HepG2 (cell line): ENCODE data around the gene NPAS2. TPM values are rescaled to one million over a fixed set of nuclear protein-coding genes. Genes with fewer than 3 reads are reported as not detected.

Experiments used
- GMEB2 ChIP-seq: IDR thresholded peaks from 2 replicates; pipeline ENCODE4 v1.6.1; 2016; ENCODE audit warnings: missing biosample characterization, missing genetic modification reagents, low read depth
- HINFP ChIP-seq: sonication (generic); formaldehyde crosslinking; IDR thresholded peaks from 2 replicates; pipeline ENCODE4 v1.4.0; 2020; ENCODE audit warnings: low read depth, mild to moderate bottlenecking, missing genetic modification reagents
- KDM1A ChIP-seq: IDR thresholded peaks from 2 replicates; pipeline ENCODE4 v1.6.1; 2016; ENCODE audit warnings: missing compliant biosample characterization
- MLLT10 ChIP-seq: sonication (generic); formaldehyde crosslinking; IDR thresholded peaks from 2 replicates; pipeline ENCODE4 v1.4.0; 2020; ENCODE audit warnings: missing genetic modification reagents
- PAX8 ChIP-seq: sonication (generic); formaldehyde crosslinking; IDR thresholded peaks from 2 replicates; pipeline ENCODE4 v1.8.0; 2022; ENCODE audit warnings: mild to moderate bottlenecking, missing genetic modification reagents, borderline replicate concordance
- REXO4 ChIP-seq: sonication (generic); formaldehyde crosslinking; IDR thresholded peaks from 2 replicates; pipeline ENCODE4 v1.8.0; 2022; ENCODE audit warnings: missing genetic modification reagents, mild to moderate bottlenecking, borderline replicate concordance
- TBX2 ChIP-seq: sonication (generic); formaldehyde crosslinking; IDR thresholded peaks from 2 replicates; pipeline ENCODE4 v1.5.0; 2020; ENCODE audit warnings: missing genetic modification reagents, mild to moderate bottlenecking, borderline replicate concordance
- TEAD2 ChIP-seq: sonication (generic); formaldehyde crosslinking; IDR thresholded peaks from 2 replicates; pipeline ENCODE4 v1.9.0; 2021; ENCODE audit warnings: missing genetic modification reagents
- TOE1 ChIP-seq: sonication (generic); formaldehyde crosslinking; IDR thresholded peaks from 2 replicates; pipeline ENCODE4 v1.4.0; 2020; ENCODE audit warnings: mild to moderate bottlenecking, missing genetic modification reagents
- U2AF1 ChIP-seq: fragments of 200-400 bp; formaldehyde crosslinking; optimal IDR thresholded peaks from 2 replicates; pipeline ENCODE3; 2017; ENCODE audit warnings: mild to moderate bottlenecking, low read depth, low read length
- ZBED4 ChIP-seq: sonication (generic); formaldehyde crosslinking; IDR thresholded peaks from 2 replicates; pipeline ENCODE4 v1.4.0; 2020; ENCODE audit warnings: missing genetic modification reagents, borderline replicate concordance
- ZBTB34 ChIP-seq: sonication (generic); formaldehyde crosslinking; IDR thresholded peaks from 2 replicates; pipeline ENCODE4 v1.8.0; 2022; ENCODE audit warnings: mild to moderate bottlenecking, missing genetic modification reagents
- ZMAT5 ChIP-seq: sonication (generic); formaldehyde crosslinking; IDR thresholded peaks from 2 replicates; pipeline ENCODE4 v1.5.0; 2020; ENCODE audit warnings: mild to moderate bottlenecking, low read depth, missing genetic modification reagents, borderline replicate concordance
- ZNF253 ChIP-seq: sonication (generic); formaldehyde crosslinking; IDR thresholded peaks from 2 replicates; pipeline ENCODE4 v1.8.0; 2022; ENCODE audit warnings: mild to moderate bottlenecking, missing genetic modification reagents, borderline replicate concordance
- ZNF282 ChIP-seq: fragments of 450-650 bp; IDR thresholded peaks from 2 replicates; pipeline ENCODE4 v1.6.1; 2018; ENCODE audit not compliant: partially characterized antibody
- ZNF430 ChIP-seq: sonication (generic); formaldehyde crosslinking; IDR thresholded peaks from 2 replicates; pipeline ENCODE4 v1.9.0; 2021; ENCODE audit warnings: mild to moderate bottlenecking, missing genetic modification reagents
- polyA plus RNA-seq, 8 experiments: library from polyadenylated mRNA; depleted of rRNA in 3 of 8; stranded (reverse) in 7 of 8; unstranded in 1 of 8; fragments of >200 nt; fragmentation: Illumina TruSeq in 4 of 8; extraction: Trizol in 4 of 8; gene quantifications; 2 replicates each; pipeline versions ENCODE4 v1.2.1 to v1.2.3, GENCODE V29; 2011 to 2016; ENCODE audit warnings: low read depth in 4 of 8, missing spikeins in 1 of 8, mixed read lengths in 1 of 8; ENCODE audit not compliant: insufficient read depth in 1 of 8
- total RNA-seq, 5 experiments: library from RNA; depleted of rRNA; stranded (reverse); fragments of >200 nt; fragmentation: Illumina TruSeq; extraction: Trizol; gene quantifications; 2 replicates each; pipeline ENCODE4 v1.2.3, GENCODE V29; 2016; ENCODE audit warnings: low read depth in 1 of 5

NPAS2 gene
- total and polyA plus RNA-seq, 2 of the 13 experiments (the other 11 are each of a cell fraction or from before 2014, with no cell fraction given), result 14.8 to 37.5 TPM

GRCh38 chr2:100818606-100819369 is 1.2 kb upstream of the NPAS2 start (continued):
- no peak for TF ChIP-seq GMEB2 (CRISPR knock-in tag)
- peak; percentile 63 for TF ChIP-seq TBX2 (CRISPR knock-in tag)
- TF ChIP-seq ZNF430 (CRISPR knock-in tag), result peak; percentile 86
- TF ChIP-seq ZMAT5, result no peak
- no peak for TF ChIP-seq ZBTB34 (CRISPR knock-in tag)
- no peak for TF ChIP-seq ZNF282
- peak; percentile 96 for TF ChIP-seq U2AF1
- TF ChIP-seq HINFP (CRISPR knock-in tag), result peak; percentile 71; the same call in 1 of the 2 replicates
- no peak for TF ChIP-seq REXO4 (CRISPR knock-in tag)
- TF ChIP-seq ZBED4 (CRISPR knock-in tag), result 0 out of 2 replicates have a peak, but pooled peaks have one; percentile 32
- no peak for TF ChIP-seq KDM1A (CRISPR knock-in tag)
- TF ChIP-seq TEAD2 (CRISPR knock-in tag), result no peak
- no peak for TF ChIP-seq MLLT10
- TF ChIP-seq ZNF253, result peak; percentile 70; the same call in 1 of the 2 replicates
- no peak for TF ChIP-seq TOE1 (CRISPR knock-in tag)
- 0 out of 2 replicates have a peak, but pooled peaks have one; percentile 65 for TF ChIP-seq PAX8 (CRISPR knock-in tag)
